BLaER1 (cell line): ENCODE results near the gene TAS1R1.

Experiments
- H3K27ac ChIP-seq: shearing (Covaris generic); formaldehyde crosslinking; 2 replicates; pipeline ENCODE4 v1.8.1; 2022
- H3K27me3 ChIP-seq: shearing (Covaris generic); formaldehyde crosslinking; 2 replicates; pipeline ENCODE4 v1.8.1; 2022
- H3K36me3 ChIP-seq: shearing (Covaris generic); formaldehyde crosslinking; 2 replicates; pipeline ENCODE4 v1.8.1; 2022
- H3K4me1 ChIP-seq: shearing (Covaris generic); formaldehyde crosslinking; 2 replicates; pipeline ENCODE4 v1.8.1; 2022
- H3K4me2 ChIP-seq: shearing (Covaris generic); formaldehyde crosslinking; 2 replicates; pipeline ENCODE4 v1.8.1; 2022
- H3K4me3 ChIP-seq: shearing (Covaris generic); formaldehyde crosslinking; 2 replicates; pipeline ENCODE4 v1.8.1; 2022
- H3K9ac ChIP-seq: shearing (Covaris generic); formaldehyde crosslinking; 2 replicates; pipeline ENCODE4 v1.8.1; 2022
- H3K9me3 ChIP-seq: shearing (Covaris generic); formaldehyde crosslinking; 2 replicates; pipeline ENCODE4 v1.8.1; 2022
- H4K20me1 ChIP-seq: shearing (Covaris generic); formaldehyde crosslinking; 2 replicates; pipeline ENCODE4 v1.8.1; 2022
- Cebpa-rat ChIP-seq: shearing (Covaris generic); IDR thresholded peaks from 2 replicates; pipeline ENCODE4 v1.8.1; 2022

The TAS1R1 gene

DNA sequence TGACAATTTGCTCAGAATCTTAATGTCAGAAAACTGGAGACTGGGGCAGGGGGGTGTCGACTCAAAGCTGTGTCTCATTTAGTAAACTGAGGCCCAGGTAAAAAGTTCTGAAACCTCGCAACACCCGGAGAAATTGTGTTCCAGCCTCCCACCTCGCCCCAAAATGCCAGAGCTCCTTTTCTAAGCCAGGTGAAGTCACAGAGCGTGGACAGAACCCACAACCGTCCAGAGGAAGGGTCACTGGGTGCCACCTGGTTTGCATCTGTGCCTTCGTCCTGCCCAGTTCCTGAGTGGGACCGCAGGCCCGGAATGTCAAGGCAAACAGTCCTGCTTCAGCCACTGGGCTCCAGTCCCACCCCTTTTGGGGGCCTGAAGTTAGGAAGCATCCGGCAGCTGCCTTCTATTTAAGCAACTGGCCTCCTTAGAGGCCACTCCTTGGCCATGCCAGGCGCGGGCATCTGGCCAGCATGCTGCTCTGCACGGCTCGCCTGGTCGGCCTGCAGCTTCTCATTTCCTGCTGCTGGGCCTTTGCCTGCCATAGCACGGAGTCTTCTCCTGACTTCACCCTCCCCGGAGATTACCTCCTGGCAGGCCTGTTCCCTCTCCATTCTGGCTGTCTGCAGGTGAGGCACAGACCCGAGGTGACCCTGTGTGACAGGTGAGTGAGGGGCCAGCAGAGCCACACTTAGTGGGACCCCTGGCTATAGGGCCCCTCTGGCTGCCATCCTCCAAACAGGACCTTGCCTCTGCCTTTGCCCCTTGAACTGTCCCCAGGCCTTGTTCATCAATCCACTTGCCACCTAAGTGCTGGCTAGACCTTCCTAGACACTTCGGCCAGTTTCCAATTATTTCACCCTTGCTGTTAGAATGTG lies at the start of gene TAS1R1:
Gene TAS1R1 (plus strand): TSS at position 401 of the 872 bp plus-strand sequence. CDS start 67 bp downstream, at position 468.
- no peaks in the 10 kb centered on the region for H3K27me3 ChIP-seq
- peaks cover 23% of the 10 kb centered on the region for H3K4me1 ChIP-seq
- H3K36me3 ChIP-seq, result peaks cover 20% of the 10 kb centered on the region
- H3K27ac ChIP-seq, result peak within 1 kb of the TSS; percentile 96
- no peak for TF ChIP-seq Cebpa-rat
- peak within 1 kb of the TSS; percentile 79 for H3K4me3 ChIP-seq
- peaks cover 2% of the 10 kb centered on the region for H3K9me3 ChIP-seq
- H3K9ac ChIP-seq, result peak within 1 kb of the TSS; percentile 94
- H4K20me1 ChIP-seq, result peaks cover 29% of the 10 kb centered on the region
- H3K4me2 ChIP-seq, result peak within 1 kb of the TSS; percentile 88

DNA sequence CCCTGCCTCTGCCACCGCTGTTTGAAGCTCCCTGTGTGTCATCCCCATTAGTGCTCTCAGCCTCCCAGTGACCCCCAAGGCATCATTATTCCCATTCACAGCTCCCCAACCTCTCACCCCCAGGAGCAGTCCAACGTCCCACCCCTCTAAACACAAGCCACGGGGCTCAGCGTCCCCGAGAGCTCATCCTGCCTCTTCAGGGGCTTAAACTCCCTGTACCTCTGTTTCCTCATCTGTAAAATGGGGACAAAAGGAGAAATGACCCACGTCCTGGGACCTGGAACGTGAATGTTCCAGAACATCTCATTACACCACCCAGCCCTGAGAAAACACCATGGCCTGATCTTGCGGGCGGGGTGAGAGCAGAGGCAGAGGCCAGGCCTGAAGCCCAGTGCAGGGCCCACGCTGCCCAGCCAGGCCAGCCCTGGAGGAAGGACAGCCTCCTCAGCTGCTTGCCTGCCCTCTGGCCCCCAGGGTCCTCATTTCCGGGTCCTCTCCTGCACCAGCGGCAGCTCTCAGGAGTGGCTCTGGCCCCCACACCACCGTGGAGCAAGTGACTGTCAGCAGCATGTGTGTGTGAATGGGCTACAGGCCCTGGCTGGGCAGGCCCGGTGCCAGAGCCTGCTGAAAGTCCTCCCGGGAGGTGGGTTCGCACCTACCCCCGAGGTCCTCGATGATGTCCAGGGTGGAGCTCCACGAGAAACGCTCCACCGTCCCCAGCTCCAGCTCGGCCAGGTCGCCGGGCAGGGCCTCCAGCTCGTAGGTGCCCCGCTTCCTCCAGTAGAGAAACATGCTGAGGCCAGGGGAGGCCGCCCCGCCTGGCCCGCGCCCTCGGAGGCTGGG lies 49.5 kb upstream of the TAS1R1 start:
- no peaks in the 10 kb centered on the region for H3K9me3 ChIP-seq
- 0 out of 2 replicates have a peak overlapping the region, but pooled peaks have one; percentile 46 for H3K9ac ChIP-seq
- H3K4me2 ChIP-seq, result peak overlapping the region; percentile 90
- peaks cover 99% of the 10 kb centered on the region for H3K4me1 ChIP-seq
- H3K4me3 ChIP-seq, result no peak overlapping the region
- TF ChIP-seq Cebpa-rat, result no peak
- 0 out of 2 replicates have a peak, but pooled peaks cover 5% of the 10 kb centered on the region for H4K20me1 ChIP-seq
- H3K27ac ChIP-seq, result no peak overlapping the region
- H3K27me3 ChIP-seq, result 0 out of 2 replicates have a peak, but pooled peaks cover 9% of the 10 kb centered on the region
- no peaks in the 10 kb centered on the region for H3K36me3 ChIP-seq

- Histone ChIP-seq H3K4me1 (peaks cover 99% of the 10 kb centered on the region), H3K36me3 (no peaks in the 10 kb centered on the region), H4K20me1 (0 out of 2 replicates have a peak, but pooled peaks cover 5% of the 10 kb centered on the region), H3K9me3 (no peaks in the 10 kb centered on the region), H3K4me3 (no peak overlapping the region), H3K27me3 (0 out of 2 replicates have a peak, but pooled peaks cover 9% of the 10 kb centered on the region), H3K9ac (peak overlapping the region; percentile 38; the same call in 1 of the 2 replicates), H3K4me2 (peak overlapping the region; percentile 90), H3K27ac (no peak overlapping the region)
- no peak for TF ChIP-seq Cebpa-rat
Observed at GRCh38 chr1:6506210-6507036, 48.7 kb upstream of the TAS1R1 start.

DNA sequence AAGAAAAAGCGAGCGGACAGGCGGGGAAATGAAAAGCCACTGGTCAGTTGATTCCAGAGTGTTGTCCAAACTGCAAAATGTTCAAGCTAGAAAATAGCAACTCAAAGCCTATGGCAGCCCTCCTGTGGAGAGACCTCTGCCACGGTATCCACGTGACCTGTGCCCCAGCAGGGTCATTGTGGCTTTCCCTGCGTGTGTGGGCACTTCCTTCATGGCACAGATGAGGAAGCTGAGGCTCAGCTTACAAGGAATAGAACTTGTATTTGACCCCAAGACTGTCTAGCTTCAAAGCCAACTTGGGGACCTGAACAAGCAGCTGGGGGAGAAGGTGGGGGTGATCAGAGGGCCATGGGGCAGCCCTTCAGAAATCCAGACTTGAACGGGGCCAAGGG lies 48.1 kb upstream of the TAS1R1 start:
- no peak overlapping the region for H3K27ac ChIP-seq
- H3K27me3 ChIP-seq, result 0 out of 2 replicates have a peak, but pooled peaks cover 9% of the 10 kb centered on the region
- no peak for TF ChIP-seq Cebpa-rat
- peak overlapping the region; percentile 38; the same call in 1 of the 2 replicates for H3K9ac ChIP-seq
- H3K9me3 ChIP-seq, result no peaks in the 10 kb centered on the region
- H3K4me3 ChIP-seq, result no peak overlapping the region
- H4K20me1 ChIP-seq, result 0 out of 2 replicates have a peak, but pooled peaks cover 5% of the 10 kb centered on the region
- H3K4me1 ChIP-seq, result peaks cover 94% of the 10 kb centered on the region
- peak overlapping the region; percentile 90 for H3K4me2 ChIP-seq
- H3K36me3 ChIP-seq, result no peaks in the 10 kb centered on the region

DNA sequence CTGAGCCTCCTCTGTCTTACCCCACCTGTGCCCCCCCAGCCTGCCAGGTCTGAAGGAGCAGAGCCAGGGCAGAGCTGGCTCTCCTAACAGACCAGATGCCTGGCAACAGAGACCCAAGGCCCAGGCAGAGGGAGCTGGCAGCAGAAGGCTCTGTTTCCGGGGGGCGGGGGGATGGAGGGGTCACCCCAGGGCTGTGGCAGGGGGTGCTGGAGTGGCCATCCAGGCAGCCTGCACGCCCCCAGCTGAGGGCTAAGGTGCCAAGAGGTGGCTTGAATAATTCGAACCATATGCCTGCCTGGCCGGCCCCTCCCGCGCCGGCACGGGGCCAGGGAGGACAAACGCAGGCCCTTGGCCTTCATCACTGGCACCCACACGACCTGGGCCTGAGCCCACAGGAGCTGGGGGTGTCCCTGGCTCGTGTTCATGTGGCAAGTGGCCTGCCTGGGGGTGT lies 47.6 kb upstream of the TAS1R1 start:
- Histone ChIP-seq H3K9ac (peak overlapping the region; percentile 38; the same call in 1 of the 2 replicates), H3K4me3 (no peak overlapping the region), H3K36me3 (no peaks in the 10 kb centered on the region), H3K9me3 (no peaks in the 10 kb centered on the region), H3K27ac (no peak overlapping the region), H4K20me1 (0 out of 2 replicates have a peak, but pooled peaks cover 4% of the 10 kb centered on the region), H3K4me1 (peaks cover 90% of the 10 kb centered on the region), H3K4me2 (peak overlapping the region; percentile 90), H3K27me3 (0 out of 2 replicates have a peak, but pooled peaks cover 7% of the 10 kb centered on the region)
- no peak for TF ChIP-seq Cebpa-rat

- Histone ChIP-seq H3K4me1 (peaks cover 82% of the 10 kb centered on the region), H3K9ac (no peak overlapping the region), H3K36me3 (no peaks in the 10 kb centered on the region), H3K9me3 (no peaks in the 10 kb centered on the region), H3K27ac (no peak overlapping the region), H3K4me2 (peak overlapping the region; percentile 90), H3K27me3 (no peaks in the 10 kb centered on the region), H4K20me1 (no peaks in the 10 kb centered on the region), H3K4me3 (no peak overlapping the region)
- TF ChIP-seq Cebpa-rat, result no peak
Observed at GRCh38 chr1:6508154-6508815, 46.8 kb upstream of the TAS1R1 start.

GRCh38 chr1:6508816-6509189 lies 46.3 kb upstream of the TAS1R1 start:
- H3K9ac ChIP-seq, result no peak overlapping the region
- no peaks in the 10 kb centered on the region for H3K9me3 ChIP-seq
- H3K27me3 ChIP-seq, result no peaks in the 10 kb centered on the region
- no peaks in the 10 kb centered on the region for H4K20me1 ChIP-seq
- no peak for TF ChIP-seq Cebpa-rat
- peak overlapping the region; percentile 90 for H3K4me2 ChIP-seq
- peaks cover 76% of the 10 kb centered on the region for H3K4me1 ChIP-seq
- no peak overlapping the region for H3K27ac ChIP-seq
- no peak overlapping the region for H3K4me3 ChIP-seq
- H3K36me3 ChIP-seq, result no peaks in the 10 kb centered on the region

- H3K27me3 ChIP-seq, result no peaks in the 10 kb centered on the region
- H4K20me1 ChIP-seq, result no peaks in the 10 kb centered on the region
- TF ChIP-seq Cebpa-rat, result no peak
- peak overlapping the region; percentile 50 for H3K27ac ChIP-seq
- no peaks in the 10 kb centered on the region for H3K9me3 ChIP-seq
- peak overlapping the region; percentile 90 for H3K4me2 ChIP-seq
- H3K4me3 ChIP-seq, result no peak overlapping the region
- peak overlapping the region; percentile 18; the same call in 1 of the 2 replicates for H3K9ac ChIP-seq
- H3K4me1 ChIP-seq, result peaks cover 71% of the 10 kb centered on the region
- H3K36me3 ChIP-seq, result no peaks in the 10 kb centered on the region
Observed at GRCh38 chr1:6509220-6509918, 45.7 kb upstream of the TAS1R1 start.
